Measurements from ENCODE around the gene COL19A1.

COL19A1 gene

DNA sequence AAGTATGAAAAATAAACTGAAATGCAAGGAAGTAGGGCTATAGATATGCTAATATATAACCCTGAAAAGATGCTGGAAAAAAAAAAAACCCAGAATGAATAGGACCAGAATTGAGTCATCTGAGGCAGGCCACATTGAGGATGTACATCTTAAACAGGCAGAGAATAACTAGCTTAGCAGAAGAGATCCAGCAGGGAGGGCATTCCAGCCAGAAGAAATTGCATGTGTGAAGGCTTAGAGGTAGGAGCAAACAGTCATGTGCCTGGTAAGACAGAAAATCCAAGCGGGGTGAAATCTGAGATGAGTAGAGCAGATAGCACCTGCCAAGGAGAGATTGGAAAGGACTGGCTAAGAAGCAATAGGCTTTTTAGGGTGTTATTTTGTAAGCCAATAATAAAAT lies 2.6 kb downstream of the COL19A1 start:
- H3K4me2 ChIP-seq (ENCODE audit: low read length): no peak overlapping the region
- no peak overlapping the region for H2AFZ ChIP-seq (ENCODE audit: low read depth, low read length)
- H3K27ac ChIP-seq (ENCODE audit: low read length): no peak overlapping the region
- H3K9me3 ChIP-seq (ENCODE audit: insufficient read depth, low read length): no peaks in the 10 kb centered on the region
- H3K4me1 ChIP-seq (ENCODE audit: low read length): peaks cover 17% of the 10 kb centered on the region
- no peaks in the 10 kb centered on the region for H3K79me2 ChIP-seq (ENCODE audit: low read length)
- no peak overlapping the region for H3K4me3 ChIP-seq (ENCODE audit: low read length)
- no peaks in the 10 kb centered on the region for H3K36me3 ChIP-seq (replicated peaks; ENCODE audit: low read depth, low read length)
- no peaks in the 10 kb centered on the region for H3K27me3 ChIP-seq (ENCODE audit: low read depth, low read length)
- no peaks in the 10 kb centered on the region for H4K20me1 ChIP-seq (ENCODE audit: insufficient read depth, low read length)
- no peak overlapping the region for H3K9ac ChIP-seq (ENCODE audit: low read length)
- TF ChIP-seq EZH2phosphoT487 (IDR thresholded peaks at IDR 0.05; ENCODE audit: low read depth): no peak
- TF ChIP-seq, protein P1, sequence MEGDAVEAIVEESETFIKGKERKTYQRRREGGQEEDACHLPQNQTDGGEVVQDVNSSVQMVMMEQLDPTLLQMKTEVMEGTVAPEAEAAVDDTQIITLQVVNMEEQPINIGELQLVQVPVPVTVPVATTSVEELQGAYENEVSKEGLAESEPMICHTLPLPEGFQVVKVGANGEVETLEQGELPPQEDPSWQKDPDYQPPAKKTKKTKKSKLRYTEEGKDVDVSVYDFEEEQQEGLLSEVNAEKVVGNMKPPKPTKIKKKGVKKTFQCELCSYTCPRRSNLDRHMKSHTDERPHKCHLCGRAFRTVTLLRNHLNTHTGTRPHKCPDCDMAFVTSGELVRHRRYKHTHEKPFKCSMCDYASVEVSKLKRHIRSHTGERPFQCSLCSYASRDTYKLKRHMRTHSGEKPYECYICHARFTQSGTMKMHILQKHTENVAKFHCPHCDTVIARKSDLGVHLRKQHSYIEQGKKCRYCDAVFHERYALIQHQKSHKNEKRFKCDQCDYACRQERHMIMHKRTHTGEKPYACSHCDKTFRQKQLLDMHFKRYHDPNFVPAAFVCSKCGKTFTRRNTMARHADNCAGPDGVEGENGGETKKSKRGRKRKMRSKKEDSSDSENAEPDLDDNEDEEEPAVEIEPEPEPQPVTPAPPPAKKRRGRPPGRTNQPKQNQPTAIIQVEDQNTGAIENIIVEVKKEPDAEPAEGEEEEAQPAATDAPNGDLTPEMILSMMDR (IDR thresholded peaks at IDR 0.05; ENCODE audit: low read depth, low read length): no peak

DNA sequence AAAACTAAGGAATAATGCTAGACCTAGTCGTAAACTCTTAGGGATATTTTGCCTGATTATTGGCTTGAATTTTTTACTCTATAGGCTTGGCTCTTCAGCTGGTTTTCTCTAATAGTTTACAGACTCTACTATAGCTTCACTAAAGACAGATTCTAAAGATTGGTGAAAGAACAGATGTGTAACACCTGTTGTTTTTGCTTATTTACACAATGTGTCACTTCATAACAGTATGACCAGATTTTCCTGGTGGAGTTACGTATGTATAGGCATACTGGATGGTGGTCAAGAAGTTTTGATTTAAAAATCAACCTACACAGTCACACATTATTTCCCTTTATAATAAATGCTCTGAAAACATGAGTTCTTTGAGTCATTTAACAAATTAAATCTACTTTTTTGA lies 4.8 kb downstream of the COL19A1 start:
- TF ChIP-seq, protein P1 (IDR thresholded peaks at IDR 0.05; ENCODE audit: low read depth, low read length): no peak
- TF ChIP-seq EZH2phosphoT487 (IDR thresholded peaks at IDR 0.05; ENCODE audit: low read depth): no peak
- no peak overlapping the region for H3K4me2 ChIP-seq (ENCODE audit: low read length)
- H3K79me2 ChIP-seq (ENCODE audit: low read length): no peaks in the 10 kb centered on the region
- H3K36me3 ChIP-seq (replicated peaks; ENCODE audit: low read depth, low read length): no peaks in the 10 kb centered on the region
- H3K27me3 ChIP-seq (ENCODE audit: low read depth, low read length): no peaks in the 10 kb centered on the region
- peaks cover 14% of the 10 kb centered on the region for H3K4me1 ChIP-seq (ENCODE audit: low read length)
- H3K27ac ChIP-seq (ENCODE audit: low read length): no peak overlapping the region
- no peak overlapping the region for H2AFZ ChIP-seq (ENCODE audit: low read depth, low read length)
- no peak overlapping the region for H3K9ac ChIP-seq (ENCODE audit: low read length)
- no peak overlapping the region for H3K4me3 ChIP-seq (ENCODE audit: low read length)
- H3K9me3 ChIP-seq (ENCODE audit: insufficient read depth, low read length): no peaks in the 10 kb centered on the region; the same call in 1 of the 2 replicates
- H4K20me1 ChIP-seq (ENCODE audit: insufficient read depth, low read length): no peaks in the 10 kb centered on the region

DNA sequence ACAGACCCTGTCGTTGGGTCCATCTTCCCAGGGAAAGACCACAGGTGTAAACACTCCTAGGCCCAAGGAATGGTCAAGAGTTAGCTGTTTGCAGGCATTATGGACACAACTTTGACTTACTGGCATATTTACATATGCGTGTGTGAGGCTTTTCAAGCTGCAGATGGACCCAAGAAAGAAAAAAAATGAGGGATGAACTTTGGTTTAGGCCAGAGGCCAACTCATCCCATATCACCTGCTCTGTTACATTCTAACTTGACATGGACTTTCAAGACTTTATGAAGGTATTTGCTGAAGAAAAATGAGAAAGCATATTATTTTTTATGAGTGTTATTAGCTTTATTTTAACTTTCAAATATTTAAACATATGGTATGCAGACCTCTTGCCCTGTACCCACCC lies 6.9 kb downstream of the COL19A1 start:
- no peaks in the 10 kb centered on the region for H4K20me1 ChIP-seq (ENCODE audit: insufficient read depth, low read length)
- H3K27ac ChIP-seq (ENCODE audit: low read length): no peak overlapping the region
- no peak overlapping the region for H3K4me3 ChIP-seq (ENCODE audit: low read length)
- TF ChIP-seq, protein P1 (IDR thresholded peaks at IDR 0.05; ENCODE audit: low read depth, low read length): no peak
- TF ChIP-seq EZH2phosphoT487 (IDR thresholded peaks at IDR 0.05; ENCODE audit: low read depth): no peak
- H3K79me2 ChIP-seq (ENCODE audit: low read length): no peaks in the 10 kb centered on the region
- H2AFZ ChIP-seq (ENCODE audit: low read depth, low read length): no peak overlapping the region
- H3K4me2 ChIP-seq (ENCODE audit: low read length): no peak overlapping the region
- H3K36me3 ChIP-seq (replicated peaks; ENCODE audit: low read depth, low read length): no peaks in the 10 kb centered on the region
- H3K9ac ChIP-seq (ENCODE audit: low read length): no peak overlapping the region
- no peaks in the 10 kb centered on the region; the same call in 1 of the 2 replicates for H3K9me3 ChIP-seq (ENCODE audit: insufficient read depth, low read length)
- H3K4me1 ChIP-seq (ENCODE audit: low read length): peaks cover 8% of the 10 kb centered on the region
- no peaks in the 10 kb centered on the region for H3K27me3 ChIP-seq (ENCODE audit: low read depth, low read length)

DNA sequence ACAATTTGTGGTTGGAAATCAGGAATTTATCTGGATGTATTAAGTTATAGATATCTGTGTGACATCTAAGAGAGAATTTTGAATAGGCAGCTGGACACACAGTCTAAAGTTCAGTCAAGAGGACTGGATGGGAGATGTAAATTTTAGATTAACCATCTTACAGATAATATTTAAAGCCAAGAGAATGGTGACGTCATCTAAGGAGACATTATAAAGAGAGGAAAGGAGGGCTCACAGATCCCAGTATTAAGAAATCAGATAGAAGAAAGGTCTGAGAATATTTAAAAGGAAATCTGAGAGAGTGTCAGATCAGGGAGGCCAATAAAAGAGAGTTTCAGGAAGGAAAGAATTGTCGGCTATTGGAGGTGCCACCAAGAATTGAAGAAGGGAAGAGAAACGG lies 9.4 kb downstream of the COL19A1 start:
- Histone ChIP-seq H3K27me3 (ENCODE audit: low read depth, low read length) (no peaks in the 10 kb centered on the region), H3K9ac (ENCODE audit: low read length) (no peak overlapping the region), H3K36me3 (replicated peaks; ENCODE audit: low read depth, low read length) (no peaks in the 10 kb centered on the region), H2AFZ (ENCODE audit: low read depth, low read length) (no peak overlapping the region), H3K79me2 (ENCODE audit: low read length) (no peaks in the 10 kb centered on the region), H3K4me3 (ENCODE audit: low read length) (no peak overlapping the region), H4K20me1 (ENCODE audit: insufficient read depth, low read length) (no peaks in the 10 kb centered on the region), H3K4me2 (ENCODE audit: low read length) (no peak overlapping the region), H3K9me3 (ENCODE audit: insufficient read depth, low read length) (no peaks in the 10 kb centered on the region; the same call in 1 of the 2 replicates), H3K4me1 (ENCODE audit: low read length) (peaks cover 24% of the 10 kb centered on the region), H3K27ac (ENCODE audit: low read length) (no peak overlapping the region)
- TF ChIP-seq, protein P1 (IDR thresholded peaks at IDR 0.05; ENCODE audit: low read depth, low read length): no peak
- TF ChIP-seq EZH2phosphoT487 (IDR thresholded peaks at IDR 0.05; ENCODE audit: low read depth): no peak

Data from OCI-LY3 (cell line).